Testis (tissue), 2 donors: Measurements from ENCODE around the gene HNRNPH1.

ENCODE experiments used
- CTCF ChIP-seq, 3 experiments: fragments of 450-650 bp in 2 of 3; fragments of 200-600 bp in 1 of 3; sonication (generic) in 1 of 3; IDR thresholded peaks; one replicate each; pipeline ENCODE4 v1.5.1; 2016 to 2019; ENCODE audit warnings: antibody characterized with exemption in 3 of 3, mild to moderate bottlenecking in 2 of 3, moderate library complexity in 1 of 3
- POLR2A ChIP-seq: fragments of 450-650 bp; IDR thresholded peaks from one replicate; pipeline ENCODE4 v1.6.1; 2017; ENCODE audit warnings: antibody characterized with exemption, mild to moderate bottlenecking, moderate library complexity

DNA sequence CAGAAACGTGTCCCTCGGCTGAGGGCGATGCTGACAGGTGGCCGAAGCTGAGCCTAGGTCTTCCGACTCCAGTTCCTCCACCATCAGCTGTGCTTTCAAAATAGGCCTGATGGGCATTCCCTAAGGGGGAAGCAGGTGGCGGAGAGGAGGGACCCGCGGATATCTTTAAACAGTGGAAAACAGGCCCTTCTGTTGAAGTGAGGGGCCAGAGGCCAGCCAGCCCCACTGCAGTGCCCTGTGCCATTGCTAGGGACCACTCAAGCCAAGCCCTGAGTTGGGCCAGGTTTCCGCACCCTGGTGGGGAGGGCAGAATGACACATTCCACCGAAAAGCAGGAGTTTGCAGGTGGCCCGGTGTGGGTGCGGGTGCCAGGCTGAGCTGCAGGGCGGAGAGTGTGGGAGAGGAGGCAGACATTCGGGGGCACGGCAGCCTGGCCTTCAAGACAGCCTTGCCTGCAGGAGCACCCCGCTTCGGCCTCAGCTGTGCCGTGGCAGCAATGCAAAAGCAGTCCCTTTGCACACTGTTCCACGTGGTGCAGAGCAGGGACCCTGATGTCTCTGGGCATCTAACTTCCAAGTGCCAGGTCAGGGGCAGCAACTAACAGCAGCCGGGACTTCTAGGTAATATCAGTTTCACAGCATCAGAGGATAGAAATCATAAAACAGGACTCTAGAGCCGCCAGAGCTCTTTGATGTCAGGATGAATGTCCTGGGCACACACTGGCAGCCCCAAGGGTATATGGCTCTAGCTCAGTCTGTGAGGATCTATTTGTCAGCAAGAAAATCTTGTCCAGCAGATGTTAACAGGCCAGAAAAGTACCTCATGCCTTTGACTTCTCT lies 17.2 kb downstream of the HNRNPH1 start:
- TF ChIP-seq CTCF (IDR thresholded peaks at IDR 0.05) (no peak), POLR2A (no peak)
